H9 (cell line): Measurements from ENCODE around the gene MAP4K1. TPM values are rescaled to one million over a fixed set of nuclear protein-coding genes. Genes with fewer than 3 reads are reported as not detected.

Experiments used
- DNase-seq: peaks from one replicate; pipeline ENCODE4 v3.0.0-alpha.2; 2017
- H2AFZ ChIP-seq: one replicate; pipeline ENCODE4 v1.6.1; 2013; ENCODE audit warnings: mild to moderate bottlenecking, low read length, control low read depth, moderate library complexity
- H2AK5ac ChIP-seq: 2 replicates; pipeline ENCODE4 v1.6.1; 2013; ENCODE audit warnings: low read length, control low read depth, mixed read lengths; ENCODE audit not compliant: insufficient read length
- H2BK120ac ChIP-seq: one replicate; pipeline ENCODE4 v1.6.1; 2013; ENCODE audit warnings: low read depth, mild to moderate bottlenecking, low read length, control low read depth, inconsistent platforms; ENCODE audit not compliant: poor library complexity, severe bottlenecking
- H2BK12ac ChIP-seq: 2 replicates; pipeline ENCODE4 v1.6.1; 2013; ENCODE audit warnings: low read length, control low read depth, mixed read lengths, low read depth; ENCODE audit not compliant: insufficient read length
- H2BK15ac ChIP-seq: 2 replicates; pipeline ENCODE4 v1.6.1; 2013; ENCODE audit warnings: low read depth, low read length, control low read depth
- H2BK20ac ChIP-seq: one replicate; pipeline ENCODE4 v1.6.1; 2013; ENCODE audit warnings: low read depth, mild to moderate bottlenecking, low read length, control low read depth, inconsistent platforms; ENCODE audit not compliant: poor library complexity, severe bottlenecking
- H2BK5ac ChIP-seq: 2 replicates; pipeline ENCODE4 v1.6.1; 2013; ENCODE audit warnings: low read length, control low read depth, mixed read lengths; ENCODE audit not compliant: insufficient read length
- H3K14ac ChIP-seq: 2 replicates; pipeline ENCODE4 v1.6.1; 2013; ENCODE audit warnings: low read length, control low read depth; ENCODE audit not compliant: insufficient read depth
- H3K18ac ChIP-seq: 2 replicates; pipeline ENCODE4 v1.6.1; 2013; ENCODE audit warnings: low read depth, mild to moderate bottlenecking, mixed read lengths, low read length, control low read depth; ENCODE audit not compliant: insufficient read length
- H3K23ac ChIP-seq: 2 replicates; pipeline ENCODE4 v1.6.1; 2013; ENCODE audit warnings: low read length, control low read depth, mixed read lengths, low read depth; ENCODE audit not compliant: insufficient read length
- H3K23me2 ChIP-seq: 2 replicates; pipeline ENCODE4 v1.6.1; 2013; ENCODE audit warnings: low read depth, mild to moderate bottlenecking, mixed read lengths, low read length, control low read depth; ENCODE audit not compliant: insufficient read length, poor library complexity, severe bottlenecking
- H3K27ac ChIP-seq: 2 replicates; pipeline ENCODE4 v1.5.1; 2013; ENCODE audit warnings: low read length, control low read depth, mixed read lengths, low read depth; ENCODE audit not compliant: insufficient read length
- H3K27me3 ChIP-seq: 2 replicates; pipeline ENCODE4 v1.6.1; 2013; ENCODE audit warnings: low read length, control low read depth, inconsistent platforms; ENCODE audit not compliant: insufficient read depth
- H3K4ac ChIP-seq: 2 replicates; pipeline ENCODE4 v1.6.1; 2013; ENCODE audit warnings: low read depth, mild to moderate bottlenecking, control low read depth, inconsistent platforms, low read length, moderate library complexity
- H3K4me1 ChIP-seq: 2 replicates; pipeline ENCODE4 v1.6.1; 2013; ENCODE audit warnings: low read length, control low read depth, inconsistent platforms; ENCODE audit not compliant: insufficient read depth
- H3K4me2 ChIP-seq: 2 replicates; pipeline ENCODE4 v1.6.1; 2013; ENCODE audit warnings: low read length, control low read depth, mixed read lengths; ENCODE audit not compliant: insufficient read length, insufficient read depth
- H3K56ac ChIP-seq: 2 replicates; pipeline ENCODE4 v1.6.1; 2013; ENCODE audit warnings: low read depth, mild to moderate bottlenecking, mixed read lengths, low read length, control low read depth; ENCODE audit not compliant: insufficient read length
- H3K79me1 ChIP-seq: 2 replicates; pipeline ENCODE4 v1.6.1; 2013; ENCODE audit warnings: low read depth, mild to moderate bottlenecking, moderate library complexity, low read length, control low read depth, inconsistent platforms; ENCODE audit not compliant: insufficient read depth, poor library complexity, severe bottlenecking
- H3K79me2 ChIP-seq: 2 replicates; pipeline ENCODE4 v1.6.1; 2013; ENCODE audit warnings: low read length, control low read depth, inconsistent platforms; ENCODE audit not compliant: insufficient read depth
- H3K9ac ChIP-seq: 2 replicates; pipeline ENCODE4 v1.6.1; 2013; ENCODE audit warnings: low read length, control low read depth, mixed read lengths; ENCODE audit not compliant: insufficient read length; ENCODE audit errors: extremely low read depth
- H3K9me3 ChIP-seq: one replicate; pipeline ENCODE4 v1.6.1; 2013; ENCODE audit warnings: low read depth, low read length, inconsistent platforms; ENCODE audit not compliant: control insufficient read depth
- H3T11ph ChIP-seq: one replicate; pipeline ENCODE4 v1.6.1; 2013; ENCODE audit warnings: mild to moderate bottlenecking, low read length, control low read depth, inconsistent platforms
- H4K20me1 ChIP-seq: one replicate; pipeline ENCODE4 v1.6.1; 2013; ENCODE audit not compliant: control insufficient read depth, insufficient read length, insufficient read depth
- H4K5ac ChIP-seq: 2 replicates; pipeline ENCODE4 v1.6.1; 2013; ENCODE audit warnings: low read depth, mild to moderate bottlenecking, mixed read lengths, low read length, control low read depth; ENCODE audit not compliant: insufficient read length
- H4K8ac ChIP-seq: replicated peaks from 2 replicates; pipeline ENCODE4 v1.6.1; 2013; ENCODE audit warnings: low read length, control low read depth, mixed read lengths, low read depth; ENCODE audit not compliant: insufficient read length
- H4K91ac ChIP-seq: 2 replicates; pipeline ENCODE4 v1.6.1; 2013; ENCODE audit warnings: low read depth, mild to moderate bottlenecking, moderate library complexity, mixed read lengths, low read length, control low read depth; ENCODE audit not compliant: insufficient read length
- H3K27ac Mint-ChIP-seq, 3 experiments: 2 replicates in 2 of 3; 3 replicates in 1 of 3; pipeline ENCODE4 v1.8.0; 2020 to 2021; ENCODE audit warnings: mixed read lengths in 3 of 3, mild to moderate bottlenecking in 1 of 3, moderate library complexity in 1 of 3
- H3K27me3 Mint-ChIP-seq: 2 replicates; pipeline ENCODE4 v1.8.0; 2021; ENCODE audit warnings: low read depth, mild to moderate bottlenecking, moderate library complexity, mixed read lengths
- H3K36me3 Mint-ChIP-seq, 3 experiments: 2 replicates in 2 of 3; 3 replicates in 1 of 3; pipeline ENCODE4 v1.8.0; 2020 to 2021; ENCODE audit warnings: low read depth in 3 of 3, mixed read lengths in 3 of 3; ENCODE audit not compliant: insufficient read depth in 1 of 3
- H3K4me1 Mint-ChIP-seq, 2 experiments: 2 replicates each; pipeline ENCODE4 v1.8.0; 2020; ENCODE audit warnings: mixed read lengths in 2 of 2
- H3K4me3 Mint-ChIP-seq, 2 experiments: 2 replicates in 1 of 2; 3 replicates in 1 of 2; pipeline ENCODE4 v1.8.0; 2020 to 2021; ENCODE audit warnings: mild to moderate bottlenecking in 2 of 2, mixed read lengths in 2 of 2, moderate library complexity in 1 of 2
- H3K9me3 Mint-ChIP-seq, 2 experiments: 2 replicates in 1 of 2; 3 replicates in 1 of 2; pipeline ENCODE4 v1.8.0; 2020; ENCODE audit warnings: mild to moderate bottlenecking in 2 of 2, mixed read lengths in 2 of 2, moderate library complexity in 1 of 2
- CTCF ChIP-seq: fragments of 200-600 bp; sonication (generic); conservative IDR thresholded peaks from 3 replicates; pipeline ENCODE4 v1.8.0; 2021; ENCODE audit warnings: antibody characterized with exemption, mild to moderate bottlenecking
- WGBS: extraction: QIAGEN DNeasy Blood & Tissue Kit; methylation state at CpG from one replicate; pipeline ENCODE4 v1.1.7; 2013; ENCODE audit warnings: missing lambda C conversion rate, low lambda C conversion rate, mixed read lengths; ENCODE audit not compliant: insufficient read length; ENCODE audit errors: extremely low coverage; 5-methylcytosine and 5-hydroxymethylcytosine counted together
- total RNA-seq: library from RNA; stranded (reverse); gene quantifications from 2 replicates; pipeline ENCODE4 v1.2.1, GENCODE V29; 2021

The MAP4K1 gene
- total RNA-seq, 1 experiment from 2014 or later: 31.1 TPM

- Histone ChIP-seq H3K23me2 (no peaks in the 10 kb centered on the region), H3K79me1 (no peaks in the 10 kb centered on the region), H2BK15ac (no peak overlapping the region), H3K4me2 (no peak overlapping the region), H3K9ac (no peak overlapping the region), H4K20me1 (no peaks in the 10 kb centered on the region), H3K14ac (no peak overlapping the region), H3K27ac (no peak overlapping the region), H3K23ac (no peak overlapping the region), H2BK20ac (no peak overlapping the region), H2BK12ac (no peak overlapping the region), H3K9me3 (no peaks in the 10 kb centered on the region), H3K4me1 (no peaks in the 10 kb centered on the region), H3K18ac (no peak overlapping the region), H3K27me3 (no peaks in the 10 kb centered on the region), H3K4ac (no peak overlapping the region), H2AK5ac (no peak overlapping the region), H2BK120ac (no peak overlapping the region), H3T11ph (no peak overlapping the region), H2BK5ac (no peak overlapping the region), H3K79me2 (no peaks in the 10 kb centered on the region), H2AFZ (no peak overlapping the region), H4K8ac (no peak overlapping the region), H4K5ac (no peak overlapping the region), H4K91ac (no peak overlapping the region), H3K56ac (no peak overlapping the region)
- peaks cover 5 to 13% of the 10 kb centered on the region in 2 experiments for H3K4me1 Mint-ChIP-seq
- DNase-seq: no peak
- no CpG with 5 or more reads among the region's 6 CpGs for WGBS
- no peak overlapping the region for H3K4me3 Mint-ChIP-seq
- H3K27ac Mint-ChIP-seq: peak overlapping the region in 1 of 3 experiments; percentile 70; a peak in 2 of 7 replicates
- H3K36me3 Mint-ChIP-seq: peaks cover 50 to 82% (median 81%) of the 10 kb centered on the region in 3 experiments; a peak in 6 of 7 replicates
- no peaks in the 10 kb centered on the region for H3K27me3 Mint-ChIP-seq
- no peaks in the 10 kb centered on the region for H3K9me3 Mint-ChIP-seq
- TF ChIP-seq CTCF: no peak
Measured at GRCh38 chr19:38629568-38629967, 11.8 kb upstream of the MAP4K1 start.
